Measurements from ENCODE around the gene COL25A1. TPM values are rescaled to one million over a fixed set of nuclear protein-coding genes. Genes with fewer than 3 reads are reported as not detected.

COL25A1 gene
- total and polyA plus RNA-seq, 2 donors (not counting 3 experiments of a cell fraction or from before 2014, with no cell fraction given) = 0.21 to 3.5 TPM

DNA sequence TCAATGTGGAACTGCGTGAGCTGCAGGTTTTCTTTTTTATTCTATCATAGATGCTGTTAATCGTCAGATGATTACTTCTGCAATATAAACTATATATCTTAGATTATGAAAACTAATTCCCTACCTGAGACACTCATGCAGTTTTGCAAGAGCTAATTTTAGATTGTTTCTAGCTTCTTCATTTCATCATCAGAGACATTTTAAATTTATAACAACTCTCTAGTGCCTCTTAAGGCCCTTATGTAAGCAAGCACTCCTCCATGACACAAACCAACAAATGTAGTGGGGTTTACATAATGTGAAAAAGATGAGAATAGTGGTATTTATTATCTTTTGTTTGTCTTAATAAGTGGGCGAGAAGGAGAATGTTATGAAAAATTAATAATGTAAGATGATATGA lies 369.4 kb downstream of the COL25A1 start:
- no TSS peak for BruUV-seq (replicated peaks)
- no peaks in the 10 kb centered on the region for H3K79me2 ChIP-seq (ENCODE audit: control insufficient read depth, insufficient read depth, low read length)
- dilution Hi-C loops (cut with MboI; ENCODE audit: extremely low pct_ligation_motif_present, low sequenced_read_pairs) = no loop called here
- H3K9me1 ChIP-seq (replicated peaks; ENCODE audit: control insufficient read depth, extremely low read depth, insufficient read depth, low read length) = no peaks in the 10 kb centered on the region
- TF ChIP-seq POLR2A (IDR thresholded peaks at IDR 0.05; ENCODE audit: low read depth, low read length) (no peak), POLR2AphosphoS5 (IDR thresholded peaks at IDR 0.05; ENCODE audit: insufficient read depth, low read depth, low read length) (no peak), GATA2 (IDR thresholded peaks at IDR 0.05; ENCODE audit: insufficient read depth, insufficient read length, low read depth, low read length) (no peak), FOS (IDR thresholded peaks at IDR 0.05; ENCODE audit: borderline replicate concordance, insufficient read depth, low read length) (no peak), EZH2 (IDR thresholded peaks at IDR 0.05; ENCODE audit: borderline replicate concordance, low read depth, low read length, severe bottlenecking) (no peak), JUN (IDR thresholded peaks at IDR 0.05; ENCODE audit: borderline replicate concordance, insufficient read depth, insufficient read length, low read depth) (no peak), MYC (IDR thresholded peaks at IDR 0.05; ENCODE audit: low read depth, low read length) (no peak)
- TF ChIP-seq, protein P1, sequence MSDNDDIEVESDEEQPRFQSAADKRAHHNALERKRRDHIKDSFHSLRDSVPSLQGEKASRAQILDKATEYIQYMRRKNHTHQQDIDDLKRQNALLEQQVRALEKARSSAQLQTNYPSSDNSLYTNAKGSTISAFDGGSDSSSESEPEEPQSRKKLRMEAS (IDR thresholded peaks at IDR 0.05; ENCODE audit: insufficient read depth, insufficient read length) = no peak
- TF ChIP-seq, protein P2, sequence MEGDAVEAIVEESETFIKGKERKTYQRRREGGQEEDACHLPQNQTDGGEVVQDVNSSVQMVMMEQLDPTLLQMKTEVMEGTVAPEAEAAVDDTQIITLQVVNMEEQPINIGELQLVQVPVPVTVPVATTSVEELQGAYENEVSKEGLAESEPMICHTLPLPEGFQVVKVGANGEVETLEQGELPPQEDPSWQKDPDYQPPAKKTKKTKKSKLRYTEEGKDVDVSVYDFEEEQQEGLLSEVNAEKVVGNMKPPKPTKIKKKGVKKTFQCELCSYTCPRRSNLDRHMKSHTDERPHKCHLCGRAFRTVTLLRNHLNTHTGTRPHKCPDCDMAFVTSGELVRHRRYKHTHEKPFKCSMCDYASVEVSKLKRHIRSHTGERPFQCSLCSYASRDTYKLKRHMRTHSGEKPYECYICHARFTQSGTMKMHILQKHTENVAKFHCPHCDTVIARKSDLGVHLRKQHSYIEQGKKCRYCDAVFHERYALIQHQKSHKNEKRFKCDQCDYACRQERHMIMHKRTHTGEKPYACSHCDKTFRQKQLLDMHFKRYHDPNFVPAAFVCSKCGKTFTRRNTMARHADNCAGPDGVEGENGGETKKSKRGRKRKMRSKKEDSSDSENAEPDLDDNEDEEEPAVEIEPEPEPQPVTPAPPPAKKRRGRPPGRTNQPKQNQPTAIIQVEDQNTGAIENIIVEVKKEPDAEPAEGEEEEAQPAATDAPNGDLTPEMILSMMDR (IDR thresholded peaks at IDR 0.05; ENCODE audit: extremely low read depth in 1 of 2, insufficient read depth in 1 of 2, low read depth in 1 of 2, low read length in 2 of 2) = no peak
- intact Hi-C loops (cut with micrococcal nuclease) = no loop called here
- no peak overlapping the region for H3K4me2 ChIP-seq (ENCODE audit: insufficient read depth, low read length)
- no peaks in the 10 kb centered on the region for H4K20me1 ChIP-seq (replicated peaks; ENCODE audit: control insufficient read depth, extremely low read depth, insufficient read depth, low read length)
- CTCF ChIA-PET = interaction anchor here (1.1 kb wide), 1 partner anchor 22 kb away, joined by 3 read pairs; no protein-coding TSS in a partner anchor
- H3K27me3 ChIP-seq (ENCODE audit: control insufficient read depth in 2 of 2, insufficient read depth in 2 of 2, low read length in 2 of 2) = no peaks in the 10 kb centered on the region
- no peaks in the 10 kb centered on the region for H3K36me3 ChIP-seq (ENCODE audit: control insufficient read depth in 2 of 2, extremely low read depth in 1 of 2, insufficient read depth in 2 of 2, low read length in 2 of 2)
- no peak overlapping the region for H2AFZ ChIP-seq (ENCODE audit: low read depth, low read length)
- H3K4me1 ChIP-seq (ENCODE audit: control insufficient read depth, extremely low read depth, insufficient read depth, low read length) = no peaks in the 10 kb centered on the region
- H3K9ac ChIP-seq (replicated peaks; ENCODE audit: extremely low read depth, insufficient read depth, low read length) = no peak overlapping the region
- FAIRE-seq = no peak
- H3K4me3 ChIP-seq (replicated peaks in 1 of 3; ENCODE audit: insufficient read depth in 1 of 3, low read depth in 1 of 3, low read length in 3 of 3) = no peak overlapping the region
- H3K9me3 ChIP-seq (replicated peaks; ENCODE audit: control insufficient read depth, insufficient read depth, low read length) = no peaks in the 10 kb centered on the region
- no peak overlapping the region for H3K27ac ChIP-seq (ENCODE audit: insufficient read depth, low read depth, low read length)
- POLR2A ChIA-PET = no interaction called here
- no peak for DNase-seq (ENCODE audit: low read depth, low spot score)
